ENCODE measurements around the gene ST8SIA5.

- TF ChIP-seq CTCF (conservative IDR thresholded peaks at IDR 0.05), result no peak
- TF ChIP-seq EZH2 (IDR thresholded peaks at IDR 0.05; ENCODE audit: low read depth), result no peak
These were observed 117.5 kb downstream of the ST8SIA5 start for GRCh38 chr18:46639386-46639785.

Data from PC-9 (cell line).